Measurements from ENCODE around the gene SS18.

The SS18 gene

GRCh38 chr18:26002375-26002910 is 88.0 kb downstream of the SS18 start:
- DNase-seq (ENCODE audit: low read depth), result no peak

- DNase-seq (ENCODE audit: low read depth), result no peak
Measured at GRCh38 chr18:25998461-25998860, 92.0 kb downstream of the SS18 start.

GRCh38 chr18:25992566-25992965 is 97.8 kb downstream of the SS18 start:
- DNase-seq (ENCODE audit: low read depth), result no peak

GRCh38 chr18:25990473-25990872 is 99.9 kb downstream of the SS18 start:
- no peak for DNase-seq (ENCODE audit: low read depth)

GRCh38 chr18:25985707-25986394 is 104.6 kb downstream of the SS18 start:
- no peak for DNase-seq (ENCODE audit: low read depth)

- no peak for DNase-seq (ENCODE audit: low read depth)
Measured at GRCh38 chr18:25983730-25984129, 106.7 kb downstream of the SS18 start.

- DNase-seq (ENCODE audit: low read depth), result no peak
Measured at GRCh38 chr18:25982961-25983360, 107.5 kb downstream of the SS18 start.

- no peak for DNase-seq (ENCODE audit: low read depth)
Measured at GRCh38 chr18:25982153-25982552, 108.3 kb downstream of the SS18 start.

GRCh38 chr18:25979369-25980040 is 110.9 kb downstream of the SS18 start:
- no peak for DNase-seq (ENCODE audit: low read depth)

- no peak for DNase-seq (ENCODE audit: low read depth)
Measured at GRCh38 chr18:25976554-25976953, 113.9 kb downstream of the SS18 start.

GRCh38 chr18:25974630-25975077 is 115.8 kb downstream of the SS18 start:
- DNase-seq (ENCODE audit: low read depth), result no peak
